Effector memory CD8-positive, alpha-beta T cell (primary cell): ENCODE data around the gene CCNT1.
"Not testable (repeated sequence)": the region's sequence is repeated elsewhere in the genome, so short reads cannot be mapped to it uniquely, and the experiment has no call there.

Experiments
- ATAC-seq: fragments of 150-1000 bp; cut with Tn5 transposase; replicated peaks from 2 replicates; pipeline ENCODE4 v1.10.0; 2021; ENCODE audit warnings: mild to moderate bottlenecking, moderate library complexity
- DNase-seq, 3 experiments: peaks; one replicate each; pipeline ENCODE4 v3.0.0; 2021
- H3K27ac Mint-ChIP-seq, 2 donors: one replicate each; pipeline ENCODE4 v1.8.0; 2022; ENCODE audit warnings: mild to moderate bottlenecking in 2 of 2, mixed read lengths in 2 of 2, moderate library complexity in 2 of 2
- H3K27me3 Mint-ChIP-seq, 2 donors: one replicate each; pipeline ENCODE4 v1.8.0; 2022; ENCODE audit warnings: mixed read lengths in 2 of 2
- H3K36me3 Mint-ChIP-seq: one replicate; pipeline ENCODE4 v1.8.0; 2022; ENCODE audit warnings: mild to moderate bottlenecking, moderate library complexity, mixed read lengths; ENCODE audit not compliant: insufficient read depth
- H3K4me1 Mint-ChIP-seq, 2 donors: one replicate each; pipeline ENCODE4 v1.8.0; 2022; ENCODE audit warnings: low read depth in 2 of 2, mixed read lengths in 2 of 2
- H3K4me3 Mint-ChIP-seq, 2 donors: one replicate each; pipeline ENCODE4 v1.8.0; 2022; ENCODE audit warnings: mild to moderate bottlenecking in 2 of 2, mixed read lengths in 2 of 2, moderate library complexity in 2 of 2
- H3K9me3 Mint-ChIP-seq, 2 donors: one replicate each; pipeline ENCODE4 v1.8.0; 2022; ENCODE audit warnings: mixed read lengths in 2 of 2
- total RNA-seq, 9 experiments: gene quantifications; one replicate each; lab custom pipeline; 2026; lab: John Stamatoyannopoulos, UW

The CCNT1 gene
- total RNA-seq, result 93.5 to 256 (median 103) reads per million in 9 experiments

- peaks cover 50% of the 10 kb centered on the region for H3K36me3 Mint-ChIP-seq
- peak within 1 kb of the TSS; percentile 89 to 97 for H3K4me3 Mint-ChIP-seq
- H3K9me3 Mint-ChIP-seq, result peaks cover 5 to 8% of the 10 kb centered on the region in 2 donors
- peak; percentile 97 to 98 (median 97) for DNase-seq
- H3K27me3 Mint-ChIP-seq, result no peaks in the 10 kb centered on the region
- peak within 1 kb of the TSS; percentile 98 to 100 for H3K27ac Mint-ChIP-seq
- peaks cover 31 to 35% of the 10 kb centered on the region in 2 donors for H3K4me1 Mint-ChIP-seq
- peak; percentile 90 for ATAC-seq
Measured at GRCh38 chr12:48716493-48717251, at the start of gene CCNT1. TSS of gene CCNT1 (minus strand) at chr12:48716707. CDS start at chr12:48716675, 32 bp downstream.

- Mint-ChIP-seq H3K4me3 (no peak overlapping the region), H3K27me3 (peaks cover 0 to 6% of the 10 kb centered on the region in 2 donors), H3K36me3 (no peaks in the 10 kb centered on the region), H3K9me3 (no peaks in the 10 kb centered on the region), H3K4me1 (peaks cover 11 to 14% of the 10 kb centered on the region in 2 donors), H3K27ac (peak overlapping the region in 1 of 2 donors; percentile 71)
- peak; percentile 62 for ATAC-seq
- DNase-seq, result no peak
Measured at GRCh38 chr12:48765753-48766162, 49.3 kb upstream of the CCNT1 start.

DNA sequence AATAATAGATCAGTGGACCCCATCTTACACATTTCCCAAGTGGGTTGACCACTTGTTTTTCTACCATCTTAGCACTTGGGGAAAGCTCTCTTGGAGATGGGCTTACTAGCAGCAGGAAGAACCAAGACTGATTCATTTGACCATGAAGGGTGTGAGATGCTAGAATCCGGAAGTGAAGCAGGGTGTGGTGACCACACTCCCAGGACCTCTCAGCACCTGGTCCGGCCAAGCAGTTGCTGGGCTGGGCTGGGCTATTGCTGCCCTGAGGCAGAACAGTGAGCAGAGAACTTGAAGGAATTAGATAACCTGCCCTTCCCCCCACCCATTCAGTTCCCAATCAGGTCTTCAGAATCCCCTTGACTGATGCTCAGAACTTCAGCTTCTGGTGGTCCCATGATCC, 48.0 kb upstream of the CCNT1 start:
- no peaks in the 10 kb centered on the region for H3K36me3 Mint-ChIP-seq
- H3K4me3 Mint-ChIP-seq, result no peak overlapping the region
- H3K4me1 Mint-ChIP-seq, result peaks cover 11 to 14% of the 10 kb centered on the region in 2 donors
- H3K27ac Mint-ChIP-seq, result no peak overlapping the region
- H3K9me3 Mint-ChIP-seq, result no peaks in the 10 kb centered on the region
- ATAC-seq (no peak), DNase-seq (no peak)
- H3K27me3 Mint-ChIP-seq, result peaks cover 0 to 6% of the 10 kb centered on the region in 2 donors

DNA sequence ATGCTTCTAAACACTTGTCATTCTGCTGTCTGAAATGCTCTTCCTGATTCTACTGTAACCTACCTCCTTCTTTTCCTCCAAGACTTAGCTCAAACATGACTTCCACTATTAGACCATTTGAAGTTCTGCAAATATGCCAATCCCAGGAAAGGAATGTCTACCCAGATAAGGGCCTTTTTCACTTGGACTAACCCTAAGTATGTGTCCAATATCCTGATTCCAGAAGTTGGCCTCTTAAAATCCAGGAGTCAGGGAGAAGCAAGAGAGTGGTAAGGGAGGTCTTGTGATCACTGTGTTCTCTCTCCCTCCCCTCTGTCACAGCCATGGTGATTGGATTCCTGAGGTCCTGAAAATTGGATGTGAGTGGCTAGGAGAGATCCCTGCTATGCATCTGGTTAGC, 42.2 kb upstream of the CCNT1 start:
- Mint-ChIP-seq H3K27me3 (no peaks in the 10 kb centered on the region), H3K4me3 (no peak overlapping the region), H3K36me3 (peaks cover 7% of the 10 kb centered on the region), H3K27ac (no peak overlapping the region), H3K9me3 (no peaks in the 10 kb centered on the region), H3K4me1 (no peaks in the 10 kb centered on the region)
- no peak for DNase-seq
- ATAC-seq, result no peak

- Mint-ChIP-seq H3K27ac (no peak overlapping the region), H3K36me3 (peaks cover 12% of the 10 kb centered on the region), H3K4me1 (no peaks in the 10 kb centered on the region), H3K4me3 (no peak overlapping the region), H3K27me3 (no peaks in the 10 kb centered on the region), H3K9me3 (no peaks in the 10 kb centered on the region)
- ATAC-seq (no peak), DNase-seq (no peak)
Measured at GRCh38 chr12:48758186-48758585, 41.7 kb upstream of the CCNT1 start.

- Mint-ChIP-seq H3K36me3 (peaks cover 12% of the 10 kb centered on the region), H3K9me3 (no peaks in the 10 kb centered on the region), H3K4me3 (no peak overlapping the region), H3K27ac (no peak overlapping the region), H3K4me1 (peaks cover 0 to 2% of the 10 kb centered on the region in 2 donors), H3K27me3 (no peaks in the 10 kb centered on the region)
- DNase-seq (no peak), ATAC-seq (no peak)
Measured at GRCh38 chr12:48750769-48751356, 34.4 kb upstream of the CCNT1 start.

DNA sequence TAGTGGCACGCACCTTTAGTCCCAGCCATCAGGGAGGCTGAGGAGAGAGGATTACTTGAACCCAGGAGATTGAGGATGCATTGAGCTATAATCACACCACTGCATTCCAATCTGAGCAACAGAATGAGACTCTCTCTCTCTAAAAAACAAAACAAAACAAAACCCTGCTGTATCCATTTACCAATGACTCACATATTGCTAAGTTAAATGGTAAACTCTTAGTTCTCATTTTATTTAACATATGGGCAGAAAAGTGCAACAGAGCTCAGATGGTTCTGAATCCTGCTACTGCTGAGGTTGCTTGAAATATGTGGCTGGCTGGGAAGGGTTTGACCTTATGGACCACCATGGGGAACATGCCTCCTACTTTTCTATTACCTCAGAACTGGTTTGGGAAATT, 33.7 kb upstream of the CCNT1 start:
- ATAC-seq (no peak), DNase-seq (no peak)
- peaks cover 12% of the 10 kb centered on the region for H3K36me3 Mint-ChIP-seq
- H3K9me3 Mint-ChIP-seq, result no peaks in the 10 kb centered on the region
- no peak overlapping the region for H3K4me3 Mint-ChIP-seq
- peaks cover 0 to 2% of the 10 kb centered on the region in 2 donors for H3K4me1 Mint-ChIP-seq
- no peak overlapping the region for H3K27ac Mint-ChIP-seq
- no peaks in the 10 kb centered on the region for H3K27me3 Mint-ChIP-seq

DNA sequence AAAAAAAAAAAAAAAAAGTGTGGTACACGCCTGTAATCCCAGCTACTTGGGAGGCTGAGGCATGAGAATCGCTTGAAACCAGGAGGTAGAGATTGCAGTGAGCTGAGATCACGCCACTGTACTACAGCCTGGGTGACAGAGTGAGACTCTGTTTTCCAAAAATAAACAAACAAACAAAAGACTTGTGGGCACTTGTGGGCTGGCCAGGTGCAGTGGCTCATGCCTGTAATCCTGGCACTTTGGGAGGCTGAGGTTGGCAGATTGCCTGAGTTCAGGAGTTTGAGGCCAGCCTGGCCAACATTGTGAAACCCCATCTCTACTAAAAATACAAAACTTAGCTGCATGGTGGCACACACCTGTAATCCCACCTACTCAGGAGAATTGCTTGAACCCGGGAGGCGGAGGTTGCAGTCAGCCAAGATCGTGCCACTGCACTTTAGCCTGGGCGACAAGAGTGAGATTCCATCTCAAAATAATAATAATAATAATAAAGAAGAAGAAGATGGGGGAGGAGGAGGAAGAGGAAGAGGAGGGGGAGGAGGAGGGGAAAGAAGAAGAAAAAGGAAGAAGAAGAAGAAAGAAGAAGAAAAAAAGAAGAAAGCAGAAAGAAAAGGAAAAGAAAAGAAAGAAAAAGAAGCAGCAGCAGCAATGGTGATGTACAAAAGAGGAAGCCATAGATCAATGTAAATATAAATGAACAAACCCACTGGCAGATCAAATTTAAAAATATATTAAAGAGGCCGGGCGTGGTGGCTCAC, 27.9 kb upstream of the CCNT1 start:
- no peaks in the 10 kb centered on the region for H3K9me3 Mint-ChIP-seq

GRCh38 chr12:48739618-48740269, 23.2 kb upstream of the CCNT1 start:
- Mint-ChIP-seq H3K36me3 (no peaks in the 10 kb centered on the region), H3K9me3 (no peaks in the 10 kb centered on the region), H3K4me1 (no peaks in the 10 kb centered on the region), H3K27ac (no peak overlapping the region), H3K27me3 (peaks cover 14 to 23% of the 10 kb centered on the region in 2 donors), H3K4me3 (no peak overlapping the region)
- ATAC-seq (no peak), DNase-seq (no peak)

More for the DNA sequence above, 27.9 kb upstream of the CCNT1 start:
- DNase-seq, result no peak
- no peaks in the 10 kb centered on the region for H3K4me1 Mint-ChIP-seq
- no peaks in the 10 kb centered on the region for H3K36me3 Mint-ChIP-seq
- H3K27me3 Mint-ChIP-seq, result peaks cover 11 to 13% of the 10 kb centered on the region in 2 donors
- ATAC-seq, result no peak
- H3K27ac Mint-ChIP-seq, result no peak overlapping the region
- H3K4me3 Mint-ChIP-seq, result no peak overlapping the region

- no peaks in the 10 kb centered on the region for H3K4me1 Mint-ChIP-seq
- H3K36me3 Mint-ChIP-seq, result no peaks in the 10 kb centered on the region
- H3K9me3 Mint-ChIP-seq, result no peaks in the 10 kb centered on the region
- DNase-seq, result no peak
- peaks cover 14 to 23% of the 10 kb centered on the region in 2 donors for H3K27me3 Mint-ChIP-seq
- no peak overlapping the region for H3K4me3 Mint-ChIP-seq
- no peak for ATAC-seq
- no peak overlapping the region for H3K27ac Mint-ChIP-seq
Measured at GRCh38 chr12:48736456-48736855, 19.9 kb upstream of the CCNT1 start.

DNA sequence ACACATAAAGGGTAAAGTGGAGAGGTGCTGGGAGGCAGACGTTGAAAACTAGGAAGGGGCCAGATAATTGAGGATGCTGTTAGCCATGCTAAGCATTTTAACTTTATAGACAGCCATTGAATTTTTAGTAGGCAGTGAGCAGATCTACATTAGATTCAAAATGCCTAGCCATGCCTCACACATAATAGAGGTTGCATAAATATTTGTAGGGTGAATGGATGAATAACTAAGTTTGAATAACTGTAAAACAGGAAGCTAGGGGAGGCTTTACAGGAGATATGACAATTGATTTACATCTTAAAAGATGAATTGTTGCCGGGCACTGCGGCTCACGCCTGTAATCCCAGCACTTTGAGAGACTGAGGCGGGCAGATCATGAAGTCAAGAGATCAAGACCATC, 12.3 kb upstream of the CCNT1 start:
- Mint-ChIP-seq H3K27ac (no peak overlapping the region), H3K4me3 (no peak overlapping the region), H3K9me3 (no peaks in the 10 kb centered on the region), H3K4me1 (no peaks in the 10 kb centered on the region), H3K27me3 (peaks cover 13 to 17% of the 10 kb centered on the region in 2 donors), H3K36me3 (no peaks in the 10 kb centered on the region)
- no peak for DNase-seq
- ATAC-seq, result no peak

DNA sequence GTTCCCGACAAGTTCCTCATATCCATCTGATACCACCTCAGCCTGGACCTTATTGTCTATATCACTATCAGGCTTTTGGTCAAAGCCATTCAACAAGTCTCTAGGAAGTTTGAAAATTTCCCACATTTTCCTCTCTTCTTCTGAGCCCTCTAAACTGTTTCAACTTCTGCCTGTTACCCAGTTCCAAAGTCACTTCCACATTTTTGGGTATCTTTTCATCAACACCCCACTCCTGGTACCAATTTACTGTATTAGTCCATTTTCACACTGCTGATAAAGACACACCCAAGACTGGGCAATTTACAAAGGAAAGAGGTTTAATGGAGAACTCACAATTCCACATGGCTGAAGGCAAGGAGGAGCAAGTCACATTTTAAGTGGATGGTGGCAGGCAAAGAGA, 4.2 kb upstream of the CCNT1 start:
- DNase-seq, ATAC-seq, H3K27me3 Mint-ChIP-seq, H3K4me3 Mint-ChIP-seq, H3K27ac Mint-ChIP-seq, H3K9me3 Mint-ChIP-seq: not testable (repeated sequence)
- Mint-ChIP-seq H3K36me3 (peaks cover 20% of the 10 kb centered on the region), H3K4me1 (peaks cover 15 to 17% of the 10 kb centered on the region in 2 donors)

DNA sequence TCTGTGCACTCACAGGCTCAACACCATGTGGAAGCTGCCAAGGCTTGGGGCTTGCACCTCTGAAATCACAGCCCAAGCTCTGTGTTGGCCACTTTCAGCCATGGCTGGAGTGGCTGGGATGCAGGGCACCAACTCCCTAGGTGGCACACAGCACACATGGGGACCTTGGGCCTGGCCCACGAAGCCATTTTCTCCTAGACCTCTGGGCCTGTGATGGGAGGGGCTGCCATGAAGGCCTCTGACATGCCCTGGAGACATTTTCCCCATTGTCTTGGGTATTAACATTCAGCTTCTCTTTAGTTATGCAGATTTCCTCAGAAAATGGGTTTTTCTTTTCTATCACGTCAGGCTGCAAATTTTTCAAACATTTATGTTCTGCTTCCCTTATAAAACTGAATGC, 3.7 kb upstream of the CCNT1 start:
- Mint-ChIP-seq H3K4me1 (peaks cover 18 to 19% of the 10 kb centered on the region in 2 donors), H3K36me3 (peaks cover 25% of the 10 kb centered on the region)
- not testable (repeated sequence) for ATAC-seq, H3K27ac Mint-ChIP-seq, H3K9me3 Mint-ChIP-seq, H3K4me3 Mint-ChIP-seq, H3K27me3 Mint-ChIP-seq, DNase-seq
